Kasumi-1 (cell line): ENCODE results near the gene PIGZ.

Experiments used
- DNase-seq, 2 experiments: peaks; one replicate each; lab custom pipeline; 2025; lab: John Stamatoyannopoulos, UW

The PIGZ gene

GRCh38 chr3:196968233-196969133 lies at the start of gene PIGZ:
Gene PIGZ, minus strand, starts transcription at chr3:196968833. Its CDS starts 16,802 bp downstream, at chr3:196952031.
- DNase-seq, result peak; percentile 21 to 28

- DNase-seq, result no peak
Measured at GRCh38 chr3:197017003-197017402, 48.4 kb upstream of the PIGZ start.

- DNase-seq, result no peak
Measured at GRCh38 chr3:197015790-197016736, 47.4 kb upstream of the PIGZ start.

GRCh38 chr3:197014942-197015575 lies 46.4 kb upstream of the PIGZ start:
- no peak for DNase-seq

DNA sequence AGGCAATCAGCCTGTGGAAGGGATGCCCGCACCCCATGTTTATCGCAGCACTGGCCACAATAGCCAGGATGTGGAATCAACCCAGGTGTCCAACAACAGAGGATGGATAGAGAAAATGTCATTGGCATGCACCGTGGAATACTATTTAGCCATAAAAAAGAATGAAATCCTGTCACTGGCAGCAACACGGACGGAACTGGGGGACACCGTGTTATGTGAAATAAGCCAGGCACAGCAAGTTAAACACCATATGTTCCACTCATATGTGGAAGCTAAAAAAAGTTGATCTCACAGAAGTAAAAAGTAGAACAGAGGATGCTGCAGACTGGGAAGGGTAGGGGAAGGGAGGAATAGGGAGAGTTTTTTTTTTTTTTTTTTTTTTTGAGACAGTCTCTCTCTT lies 45.4 kb upstream of the PIGZ start:
- DNase-seq, result no peak

DNA sequence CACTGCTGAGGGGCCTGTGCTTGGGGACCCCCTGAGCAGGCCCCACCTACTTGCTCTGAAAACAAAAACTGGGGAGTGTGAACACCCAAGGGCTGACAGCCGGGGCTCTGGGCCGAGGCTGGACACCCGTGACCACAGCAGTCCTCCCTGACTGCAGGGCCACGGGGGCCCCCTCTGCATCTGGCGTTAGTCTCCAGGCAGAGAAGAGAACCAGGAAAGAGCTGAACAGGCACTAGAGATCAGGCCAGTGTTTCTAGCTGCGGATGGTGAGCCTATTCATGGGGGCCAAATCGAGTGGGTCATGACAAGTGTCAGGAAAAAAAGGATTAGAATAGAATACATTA lies 43.9 kb upstream of the PIGZ start:
- DNase-seq, result no peak

DNA sequence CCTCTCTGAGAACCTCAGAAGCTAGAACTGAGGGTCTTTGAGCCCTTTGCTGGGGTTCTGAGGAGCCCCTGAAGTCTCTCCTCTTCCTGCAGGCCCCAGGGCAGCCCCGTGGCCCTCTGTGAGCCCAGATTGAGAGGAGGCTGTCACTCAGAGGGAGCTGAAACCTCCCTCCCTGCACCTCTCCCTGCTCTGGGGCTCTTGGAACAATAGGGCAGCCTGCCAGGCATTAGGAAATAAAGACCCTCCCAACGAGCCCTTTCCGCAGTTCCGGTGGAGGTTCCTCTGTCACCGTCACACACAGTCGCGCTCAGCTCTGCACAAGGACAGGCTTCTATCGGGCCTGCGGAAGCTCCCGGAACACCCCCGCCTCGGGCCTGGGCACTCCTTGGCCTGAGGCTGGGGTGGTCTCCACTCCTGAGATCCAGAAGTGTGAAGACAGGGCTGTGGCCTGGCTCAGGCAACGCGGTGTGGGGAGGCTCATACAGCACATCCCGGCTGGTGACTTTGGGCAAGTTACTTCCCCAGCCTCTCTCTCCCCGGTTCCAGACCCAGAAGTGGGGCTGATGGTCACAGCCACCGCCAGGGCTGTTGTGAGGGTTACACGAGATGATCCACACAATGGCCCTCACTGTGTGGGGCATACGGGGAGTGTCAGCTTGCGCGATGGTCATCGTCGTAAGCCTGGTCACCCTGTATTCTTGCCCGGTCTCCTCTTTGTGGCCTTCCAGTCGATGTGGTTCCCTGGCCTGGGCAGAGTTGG lies 43.3 kb upstream of the PIGZ start:
- no peak for DNase-seq

DNA sequence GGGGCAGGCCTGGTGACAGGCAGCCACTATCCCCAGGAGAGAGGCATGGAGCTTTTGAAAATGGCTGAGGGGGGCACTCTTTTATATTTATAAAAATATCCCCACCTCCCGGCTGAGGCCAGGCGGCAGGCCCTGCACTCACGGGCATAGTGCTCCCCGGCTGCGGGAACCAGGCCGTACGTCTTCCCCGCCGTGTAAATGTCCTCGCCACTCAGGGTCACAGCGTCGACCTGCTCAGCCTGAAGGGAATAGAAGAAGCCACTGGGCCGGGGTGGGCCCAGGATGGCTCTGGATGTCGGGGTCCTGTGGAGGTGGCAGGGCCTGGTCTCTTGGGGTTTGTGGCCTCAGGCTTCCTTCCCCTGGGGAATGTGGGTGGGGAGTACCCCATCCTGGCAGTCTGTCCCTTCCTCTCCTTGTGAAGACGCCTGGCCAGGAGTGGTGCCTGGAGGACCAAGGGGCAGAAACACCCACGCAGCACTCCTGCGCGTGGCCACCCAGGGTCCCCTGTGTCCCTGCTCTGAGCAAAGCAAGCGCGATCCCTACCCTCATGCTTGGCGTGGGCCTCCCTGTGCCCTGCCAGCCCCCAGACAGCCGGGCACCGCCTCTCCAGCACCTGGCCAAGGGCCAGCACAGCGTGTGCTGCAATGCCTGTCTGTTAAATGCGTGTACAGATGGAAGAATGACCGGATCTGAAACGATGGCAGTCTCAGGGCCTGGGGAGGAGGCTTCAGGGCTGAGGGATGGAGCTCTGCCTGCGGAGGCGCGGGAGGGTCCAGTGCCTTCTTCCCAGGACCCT lies 42.1 kb upstream of the PIGZ start:
- no peak for DNase-seq

GRCh38 chr3:197009532-197010019 lies 40.9 kb upstream of the PIGZ start:
- DNase-seq, result no peak

DNA sequence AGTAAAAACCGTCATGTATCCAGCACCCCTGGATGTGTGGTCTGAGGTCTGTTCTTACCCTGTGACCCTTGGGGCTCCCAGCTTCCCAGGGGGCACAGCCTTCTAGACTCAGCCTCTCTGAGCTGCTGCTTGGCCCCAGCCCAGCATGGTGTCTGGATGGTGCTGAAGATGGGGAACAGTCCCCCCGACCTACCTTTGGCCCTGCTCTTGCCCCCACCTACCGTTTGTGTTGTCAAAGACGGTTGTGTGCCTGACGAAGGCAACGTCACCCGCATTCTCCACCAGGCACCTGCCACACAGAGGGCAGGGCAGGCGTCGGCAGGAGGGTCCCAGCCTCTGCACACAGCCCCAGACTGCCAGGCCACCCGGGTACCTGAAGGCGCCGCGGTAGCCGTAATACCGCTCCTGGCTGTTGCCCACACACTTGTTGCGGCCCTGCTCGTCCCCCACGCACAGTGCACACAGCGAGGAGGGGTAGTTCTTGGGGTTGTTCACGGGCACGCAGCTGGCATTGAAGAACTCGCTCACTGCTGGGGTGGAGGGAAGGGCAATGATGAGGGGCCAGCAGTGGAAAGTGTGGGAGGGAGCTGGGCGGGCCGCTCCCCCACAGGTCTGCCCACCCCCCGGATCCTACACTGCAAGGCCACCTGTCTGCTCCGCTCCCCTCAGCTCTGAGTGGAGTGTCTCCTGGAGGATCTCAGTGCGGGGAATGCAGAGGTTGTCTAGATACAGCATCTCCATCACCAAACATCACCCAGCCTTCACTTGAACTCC lies 40.0 kb upstream of the PIGZ start:
- DNase-seq, result no peak

DNA sequence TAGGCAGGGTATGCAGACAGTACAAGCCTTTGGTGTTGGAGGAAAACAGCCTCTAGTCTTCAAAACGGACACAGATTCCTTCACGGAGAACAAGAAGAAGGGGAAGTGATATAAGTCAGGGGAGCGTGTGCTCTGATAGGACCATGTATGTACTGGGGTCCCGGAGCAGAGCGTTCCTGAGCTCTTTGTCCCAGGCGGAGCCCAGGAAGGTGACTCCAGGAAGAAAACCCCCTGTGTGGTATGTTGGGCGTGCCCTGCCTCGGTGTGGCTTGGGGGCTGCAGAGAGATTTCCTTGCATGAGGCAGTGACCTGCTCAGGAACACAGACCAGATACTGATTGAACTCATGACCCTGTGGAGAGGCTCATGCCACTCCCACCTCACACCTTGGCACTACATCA lies 39.3 kb upstream of the PIGZ start:
- DNase-seq, result no peak

- no peak for DNase-seq
Measured at GRCh38 chr3:197007296-197007940, 38.8 kb upstream of the PIGZ start.

DNA sequence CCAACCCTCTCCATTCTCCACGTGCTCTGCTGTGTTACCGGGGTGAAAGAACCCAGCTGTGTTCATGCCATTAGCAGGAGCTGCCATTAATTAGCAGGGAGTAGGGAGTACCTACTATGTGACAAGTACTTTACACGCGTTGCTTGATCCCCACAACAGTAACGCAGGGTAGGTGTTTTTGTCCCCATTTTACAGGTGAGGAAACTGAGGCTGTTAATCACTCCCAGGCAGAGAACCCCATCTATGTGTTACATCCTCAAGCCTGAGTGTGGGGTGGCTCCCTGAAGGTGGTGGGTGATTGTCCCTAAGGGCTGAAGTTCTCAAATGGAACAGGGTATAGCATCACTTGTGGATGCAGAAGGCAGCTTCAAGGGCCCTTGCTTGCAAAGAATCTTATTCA lies 38.2 kb upstream of the PIGZ start:
- no peak for DNase-seq

- no peak for DNase-seq
Measured at GRCh38 chr3:197006446-197006845, 37.8 kb upstream of the PIGZ start.

GRCh38 chr3:197003461-197004385 lies 35.1 kb upstream of the PIGZ start:
- DNase-seq, result no peak

DNA sequence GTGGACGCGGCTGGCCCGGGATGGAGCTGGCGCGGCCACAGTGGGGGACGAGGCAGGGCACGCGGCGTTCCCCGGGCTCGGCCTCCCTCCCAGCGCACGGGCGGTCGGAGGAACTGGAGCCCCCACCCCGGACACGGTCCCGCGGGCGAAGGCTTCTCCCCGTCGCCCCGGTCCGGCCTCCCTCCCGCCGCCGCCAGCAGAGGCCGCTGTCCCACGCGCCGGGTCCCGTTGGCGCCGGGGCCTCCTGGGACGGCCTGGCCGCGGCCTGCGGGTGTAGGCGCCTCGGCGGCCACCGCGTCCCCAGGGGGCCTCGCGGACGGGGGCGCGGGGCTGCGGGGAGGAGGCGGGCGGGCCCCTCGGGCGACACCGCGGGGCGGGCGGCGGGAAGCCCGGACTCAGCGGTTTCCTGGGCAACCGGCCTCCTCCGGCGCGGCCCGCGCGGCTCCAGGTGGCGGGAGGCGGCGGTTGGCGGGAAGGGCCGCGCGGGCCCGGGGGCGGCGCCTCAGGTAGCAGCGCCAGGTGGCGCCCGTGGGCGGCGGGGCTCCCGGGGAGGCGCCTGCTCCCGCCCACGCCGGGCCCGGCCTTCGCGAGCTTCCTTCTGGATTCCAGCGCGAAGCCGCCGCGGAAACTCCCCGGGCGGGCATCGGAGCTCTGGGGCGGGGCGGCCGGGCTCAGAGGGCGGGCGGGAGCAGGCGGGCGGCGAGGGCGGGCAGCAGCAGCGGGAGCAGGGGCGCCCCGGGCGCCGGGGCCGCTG lies 34.2 kb upstream of the PIGZ start:
- peak; percentile 22 to 26 for DNase-seq

GRCh38 chr3:197001972-197002700 lies 33.5 kb upstream of the PIGZ start:
- DNase-seq, result no peak
